NOMO-1 treated with dmso at 0.1 percent for 144 hours (cell line): Measurements from ENCODE around the gene ZBTB14.

Experiments
- DNase-seq: peaks from one replicate; lab custom pipeline; 2025; ENCODE audit not compliant: unreplicated experiment; lab: John Stamatoyannopoulos, UW

The ZBTB14 gene, protein sequence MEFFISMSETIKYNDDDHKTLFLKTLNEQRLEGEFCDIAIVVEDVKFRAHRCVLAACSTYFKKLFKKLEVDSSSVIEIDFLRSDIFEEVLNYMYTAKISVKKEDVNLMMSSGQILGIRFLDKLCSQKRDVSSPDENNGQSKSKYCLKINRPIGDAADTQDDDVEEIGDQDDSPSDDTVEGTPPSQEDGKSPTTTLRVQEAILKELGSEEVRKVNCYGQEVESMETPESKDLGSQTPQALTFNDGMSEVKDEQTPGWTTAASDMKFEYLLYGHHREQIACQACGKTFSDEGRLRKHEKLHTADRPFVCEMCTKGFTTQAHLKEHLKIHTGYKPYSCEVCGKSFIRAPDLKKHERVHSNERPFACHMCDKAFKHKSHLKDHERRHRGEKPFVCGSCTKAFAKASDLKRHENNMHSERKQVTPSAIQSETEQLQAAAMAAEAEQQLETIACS

GRCh38 chr18:5295231-5295920 is at the start of gene ZBTB14:
TSS of gene ZBTB14 (minus strand) at chr18:5295726. CDS start at chr18:5293246, 2,480 bp downstream.
- DNase-seq = no peak

DNA sequence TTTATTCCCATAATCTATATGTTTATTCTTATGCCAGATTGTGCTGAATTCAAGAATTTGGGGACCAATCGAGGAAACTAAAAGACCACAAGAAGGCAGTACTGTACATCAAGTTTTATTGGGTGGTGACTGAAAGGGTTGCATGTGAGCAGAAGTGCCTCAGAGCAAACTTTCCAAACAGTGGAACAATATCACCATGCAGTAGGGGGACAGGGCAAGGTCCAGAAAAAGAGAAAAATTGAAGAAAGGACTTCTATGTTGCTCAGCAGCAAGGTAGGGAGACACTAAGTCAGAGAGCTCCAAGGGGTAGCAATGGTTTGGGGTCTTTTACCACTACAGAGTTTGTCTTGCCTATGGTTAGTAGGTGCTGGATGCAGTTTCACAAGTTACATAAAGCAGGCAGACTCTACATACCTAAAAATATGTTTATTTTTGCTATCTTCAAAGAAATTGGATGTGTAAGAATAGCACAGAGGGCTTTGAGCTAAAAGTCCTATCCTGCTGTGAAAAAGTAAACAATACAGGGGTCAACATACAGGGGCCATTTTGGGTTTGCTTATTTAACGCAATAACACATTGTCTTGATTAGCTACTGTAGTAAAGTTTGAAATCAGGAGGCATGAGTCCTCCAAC is 43.8 kb upstream of the ZBTB14 start:
- no peak for DNase-seq

- no peak for DNase-seq
Observed at GRCh38 chr18:5334456-5335075, 39.0 kb upstream of the ZBTB14 start.

DNA sequence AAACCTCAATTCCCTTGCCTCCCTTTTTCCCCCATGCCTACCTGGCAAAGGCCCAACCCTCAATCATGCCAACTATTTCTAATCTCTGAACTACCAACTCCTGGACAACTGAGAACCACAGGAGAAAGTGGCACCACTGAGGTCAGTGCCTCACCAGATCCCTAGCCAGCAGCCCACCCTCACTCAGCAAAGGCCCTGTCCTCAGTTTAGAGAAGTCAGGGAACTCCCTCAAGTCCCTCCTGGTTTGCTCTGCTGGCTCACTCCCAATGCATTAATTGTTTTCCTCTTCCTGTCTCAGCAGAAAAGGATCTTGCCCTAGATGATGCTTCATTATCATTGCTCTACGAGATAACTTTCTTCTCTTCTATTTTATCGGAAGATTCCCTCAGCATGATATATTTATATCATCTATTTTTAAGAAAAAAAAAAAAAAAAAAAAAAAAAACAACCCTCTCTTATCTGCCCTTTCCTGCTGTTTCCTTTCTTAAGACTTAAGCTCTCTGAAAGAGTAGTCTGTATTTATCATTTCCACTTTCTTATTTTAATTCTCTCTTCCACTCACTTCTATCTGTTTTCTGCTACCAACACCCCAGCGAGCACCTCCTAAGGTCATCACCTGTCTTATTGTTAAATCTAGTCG is 22.7 kb upstream of the ZBTB14 start:
- no peak for DNase-seq

GRCh38 chr18:5317186-5317585 is 21.7 kb upstream of the ZBTB14 start:
- peak; percentile 62 for DNase-seq

DNA sequence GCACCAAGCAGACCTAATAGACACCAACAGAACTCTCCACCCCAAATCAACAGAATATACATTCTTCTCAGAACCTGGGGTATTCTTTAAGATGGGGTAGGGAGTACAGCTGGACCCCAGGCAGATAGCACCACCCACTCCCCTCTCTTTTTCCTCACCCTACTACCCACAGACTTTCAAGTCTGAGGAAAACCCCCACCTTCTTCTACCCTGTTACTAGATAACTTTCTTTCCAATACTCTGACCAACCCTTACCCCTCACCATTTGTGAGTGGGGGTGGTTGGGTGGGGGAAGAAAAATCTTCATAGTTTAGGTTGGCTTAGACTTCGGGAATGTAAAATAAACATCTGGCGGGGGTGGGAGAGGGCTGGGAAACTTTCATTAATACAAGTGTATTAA is 20.3 kb upstream of the ZBTB14 start:
- DNase-seq = no peak

GRCh38 chr18:5311301-5311989 is 15.9 kb upstream of the ZBTB14 start:
- DNase-seq = no peak

DNA sequence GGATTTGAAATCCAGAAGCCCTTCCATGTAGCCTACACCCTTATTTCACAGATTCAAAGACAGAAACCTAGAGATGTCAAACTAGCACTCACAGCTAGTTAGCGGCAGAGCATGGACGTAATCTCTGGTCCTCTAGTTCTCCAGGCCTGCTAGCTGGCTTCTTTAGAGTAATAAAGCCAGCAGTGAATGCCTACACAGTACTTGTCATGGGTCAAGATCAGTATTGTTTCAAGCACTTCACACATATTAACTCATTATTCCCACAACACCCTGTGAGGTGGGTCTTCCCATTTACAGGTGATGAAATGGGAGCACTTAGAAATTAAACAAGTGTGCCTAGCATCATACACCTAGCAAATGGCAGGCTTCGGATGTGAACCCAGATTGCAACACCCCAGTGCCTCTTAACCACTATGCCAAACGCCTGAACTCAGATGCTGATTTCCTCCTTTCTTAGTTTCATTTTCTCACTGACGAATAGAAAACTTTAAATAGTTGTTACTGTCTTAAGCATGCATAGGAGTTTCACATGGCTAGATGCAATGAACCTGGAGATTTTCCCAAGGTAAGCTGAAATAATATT is 14.5 kb upstream of the ZBTB14 start:
- peak; percentile 76 for DNase-seq

- DNase-seq = no peak
Observed at GRCh38 chr18:5305835-5306234, 10.3 kb upstream of the ZBTB14 start.

DNA sequence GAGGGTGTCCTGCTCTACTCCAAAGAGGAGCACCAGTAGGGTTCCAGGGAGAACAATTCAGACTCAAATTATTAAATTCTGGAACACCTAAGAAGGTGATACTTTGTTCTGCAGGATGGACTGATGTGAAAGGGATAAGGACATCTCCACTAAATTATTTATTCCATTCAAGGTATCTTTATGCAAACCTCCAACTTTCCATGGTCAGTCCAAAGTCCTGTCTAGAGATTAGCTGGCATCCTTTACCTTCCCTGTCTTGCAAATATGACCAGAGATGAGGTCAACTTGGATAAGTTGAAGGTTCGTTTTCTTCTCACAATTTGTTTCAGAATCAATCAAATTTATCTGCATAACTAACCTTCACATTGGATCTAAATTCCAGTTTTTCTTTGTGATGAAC is 8.7 kb upstream of the ZBTB14 start:
- no peak for DNase-seq

DNA sequence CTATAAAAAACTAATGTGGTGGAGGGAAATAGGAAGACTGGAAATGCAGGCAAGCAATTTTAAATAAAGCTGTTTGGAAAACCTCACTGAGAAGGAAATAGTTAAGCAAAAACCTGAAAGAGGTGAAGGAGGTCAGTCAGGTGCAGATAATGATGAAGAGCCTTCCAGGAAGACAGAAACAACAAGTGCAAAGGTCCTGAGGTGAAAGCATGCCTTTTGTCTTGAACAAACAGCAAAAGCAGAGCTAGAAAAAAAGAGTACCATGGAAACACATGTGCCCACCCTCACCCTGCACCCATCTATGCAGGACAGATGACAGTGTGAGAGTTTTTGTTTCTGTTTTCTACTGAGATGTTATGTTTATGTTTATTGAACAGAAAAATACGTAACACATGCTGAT is 8.1 kb upstream of the ZBTB14 start:
- no peak for DNase-seq

GRCh38 chr18:5302606-5303005 is 7.1 kb upstream of the ZBTB14 start:
- no peak for DNase-seq

- DNase-seq = no peak
Observed at GRCh38 chr18:5300476-5301010, 5.0 kb upstream of the ZBTB14 start.

DNA sequence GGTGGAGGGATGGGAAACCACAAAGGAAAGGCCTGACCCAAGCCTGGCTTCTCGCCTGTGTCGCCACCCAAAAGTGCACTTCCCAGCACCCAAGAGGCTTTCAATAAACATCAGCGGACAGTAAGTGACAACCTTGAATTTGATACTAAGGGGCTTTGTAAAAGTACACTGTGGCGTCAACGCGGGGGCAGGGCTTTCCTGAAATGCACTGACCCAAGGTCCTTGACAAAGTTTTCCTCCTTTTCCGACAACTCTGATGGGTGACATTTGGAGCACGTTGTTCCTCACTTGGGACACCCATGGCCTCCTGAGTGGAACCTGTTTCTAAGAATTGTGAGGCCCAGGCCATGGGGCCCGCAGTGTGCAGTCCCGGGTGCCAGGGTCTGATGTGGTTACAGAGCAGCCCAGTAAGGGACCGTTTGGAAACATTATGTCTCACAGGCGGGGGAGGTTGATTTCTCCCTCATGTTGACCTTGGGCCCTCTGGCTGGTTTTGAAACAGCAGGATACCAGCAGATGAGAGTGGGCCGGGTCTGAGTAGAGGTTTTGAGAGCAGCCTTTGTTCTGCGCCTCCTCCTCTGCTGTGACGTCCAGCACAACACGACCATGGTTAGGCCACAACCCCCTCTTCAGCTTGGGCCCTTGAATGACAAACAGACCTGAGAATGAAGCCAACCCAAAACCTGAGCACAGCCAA is 2.8 kb upstream of the ZBTB14 start:
- DNase-seq = no peak

DNA sequence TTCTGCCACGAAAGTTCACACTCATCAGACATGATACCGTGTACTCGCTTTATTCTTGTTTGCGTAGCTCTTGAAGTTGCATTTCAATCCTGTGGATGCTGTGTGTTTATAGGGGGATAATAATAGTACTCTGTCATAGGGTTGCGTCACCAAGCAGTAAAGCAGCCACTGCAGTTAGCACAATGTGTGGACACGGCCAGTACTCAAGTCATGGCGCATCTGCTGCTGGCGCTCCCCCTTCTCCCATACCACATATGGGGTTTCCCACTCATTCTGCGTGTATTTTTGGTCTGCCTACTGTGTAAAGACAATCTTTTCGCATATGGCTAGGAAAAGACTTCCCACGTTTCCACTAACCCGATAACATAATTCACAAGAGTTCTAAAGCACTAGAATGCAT is 2.1 kb upstream of the ZBTB14 start:
- peak; percentile 4 for DNase-seq

DNA sequence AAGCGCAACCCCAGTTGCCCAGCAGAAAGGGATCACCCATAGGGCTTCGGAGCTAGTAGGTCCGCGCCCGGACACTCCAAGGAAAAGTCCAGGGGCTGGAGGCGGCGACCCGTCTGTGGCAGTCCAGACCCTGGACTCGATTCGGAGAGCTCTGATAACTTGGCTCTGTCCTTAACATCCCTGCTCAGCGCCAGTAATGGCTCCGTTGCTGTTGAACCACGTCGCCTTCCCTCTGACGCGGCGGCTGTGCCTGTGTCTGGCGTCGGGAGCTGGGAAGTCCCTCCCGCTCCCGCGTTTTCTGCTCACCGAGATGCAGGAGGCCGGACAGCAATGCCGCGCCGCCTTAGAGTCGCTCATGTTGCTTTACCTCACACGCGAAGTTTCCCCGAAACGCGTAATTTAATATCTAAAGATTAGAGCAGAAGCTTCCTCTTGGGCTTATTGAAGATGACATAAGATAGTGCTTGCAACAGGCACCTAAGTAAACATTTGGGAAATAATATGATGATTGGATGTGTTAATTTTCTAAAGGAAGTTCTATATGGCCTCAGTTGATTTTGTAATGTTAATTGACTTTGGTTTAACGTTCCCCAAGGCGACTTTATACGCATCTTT is 1.3 kb upstream of the ZBTB14 start:
- peak; percentile 63 for DNase-seq

DNA sequence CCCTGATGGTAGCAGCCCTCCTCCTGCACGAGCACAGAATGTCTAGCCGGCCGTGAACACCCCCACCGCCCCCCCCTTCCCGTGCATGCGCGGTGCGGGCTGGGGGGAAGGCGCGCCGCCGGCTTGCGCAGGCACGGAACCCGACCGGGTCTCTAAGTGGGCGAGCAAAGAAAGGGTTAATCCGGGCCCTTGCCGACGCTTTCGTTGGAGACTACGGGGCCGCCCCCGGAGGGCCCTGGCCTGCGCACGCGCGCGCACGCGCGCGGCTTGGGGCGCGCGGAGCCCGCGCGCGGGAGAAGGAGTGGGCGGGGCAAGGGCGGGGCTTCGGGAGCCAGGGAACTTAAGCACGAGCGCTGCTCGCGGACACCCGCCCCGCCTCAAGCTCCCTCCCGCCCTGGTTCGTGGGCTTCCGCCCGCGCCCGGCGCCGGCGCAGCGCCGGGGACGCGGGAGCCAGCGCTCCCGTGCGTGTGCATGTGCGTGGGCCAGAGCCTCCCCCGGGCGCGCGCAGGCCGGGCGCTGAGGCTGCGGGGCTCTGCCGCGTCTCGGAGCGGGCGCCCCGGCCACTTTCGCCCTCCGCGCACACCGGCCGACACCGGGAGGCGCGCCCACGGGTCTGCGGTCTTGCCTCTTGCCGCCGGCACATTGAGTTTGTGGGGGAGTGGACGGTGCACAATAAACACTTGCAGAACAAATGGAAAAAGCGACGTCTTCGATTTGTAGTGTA is 617 bp upstream of the ZBTB14 start:
- peak; percentile 88 for DNase-seq
